T-cell (primary cell): ENCODE measurements around the gene TOMM20L. TPM values are rescaled to one million over a fixed set of nuclear protein-coding genes. Genes with fewer than 3 reads are reported as not detected.

Experiments used
- total RNA-seq, 35 experiments: library from RNA in 6 of 35; stranded (reverse) in 6 of 35; fragments of 120-200 nt in 1 of 35; gene quantifications; one replicate each; pipeline versions ENCODE4 v1.2.1 to v1.2.4 and lab custom pipeline; 2013 to 2026

TOMM20L gene
- total RNA-seq, 5 donors from 2014 or later (not counting 1 experiment from before 2014, with no cell fraction given): 0.73 TPM; not detected in 4

Other genes with a start within 250 kb of the TOMM20L start
- not detected for gene ARMH4, start 243.7 kb upstream of the TOMM20L start, total RNA-seq
- 10 to 100 TPM; 36.7 to 49.7 (median 42.3) TPM for gene ACTR10, start 195.8 kb upstream of the TOMM20L start, total RNA-seq
- gene PSMA3, start 151.1 kb upstream of the TOMM20L start, total RNA-seq: 100 to 1,000 TPM in 2 of 5 donors, 10 to 100 TPM in 3; 75.5 to 139 (median 99.7) TPM
- 10 to 100 TPM; 51.2 to 70.1 (median 57.6) TPM for gene ARID4A, start 97.4 kb upstream of the TOMM20L start, total RNA-seq
- 10 to 100 TPM; 23.4 to 37.4 (median 29.1) TPM for gene TIMM9, start 31.6 kb downstream of the TOMM20L start, total RNA-seq
- gene KIAA0586, start 31.8 kb downstream of the TOMM20L start, total RNA-seq: 10 to 100 TPM; 32.5 to 37.8 (median 33.7) TPM
- gene DACT1, start 242.0 kb downstream of the TOMM20L start, total RNA-seq: 10 to 100 TPM in 3 of 5 donors, 1 to 10 TPM in 2; 5.6 to 35.9 (median 10.0) TPM